Subcutaneous adipose tissue (tissue), 4 donors: ENCODE results near the gene CAMTA2. TPM values are rescaled to one million over a fixed set of nuclear protein-coding genes. Genes with fewer than 3 reads are reported as not detected.

Experiments used
- total RNA-seq, 4 donors: library from RNA; depleted of rRNA; stranded (reverse); fragments of >200 nt; gene quantifications; one replicate each; pipeline ENCODE4 v1.1.0, GENCODE V29; 2016
- TF ChIP-seq, protein P1 (sequence below): fragments of 450-650 bp; IDR thresholded peaks from one replicate; pipeline ENCODE4 v1.5.1; 2016; ENCODE audit warnings: low read depth, mild to moderate bottlenecking, control low read depth, antibody characterized with exemption, moderate library complexity

Gene CAMTA2
- total RNA-seq, 4 donors from 2014 or later, result 11.4 to 21.9 (median 17.5) TPM

DNA sequence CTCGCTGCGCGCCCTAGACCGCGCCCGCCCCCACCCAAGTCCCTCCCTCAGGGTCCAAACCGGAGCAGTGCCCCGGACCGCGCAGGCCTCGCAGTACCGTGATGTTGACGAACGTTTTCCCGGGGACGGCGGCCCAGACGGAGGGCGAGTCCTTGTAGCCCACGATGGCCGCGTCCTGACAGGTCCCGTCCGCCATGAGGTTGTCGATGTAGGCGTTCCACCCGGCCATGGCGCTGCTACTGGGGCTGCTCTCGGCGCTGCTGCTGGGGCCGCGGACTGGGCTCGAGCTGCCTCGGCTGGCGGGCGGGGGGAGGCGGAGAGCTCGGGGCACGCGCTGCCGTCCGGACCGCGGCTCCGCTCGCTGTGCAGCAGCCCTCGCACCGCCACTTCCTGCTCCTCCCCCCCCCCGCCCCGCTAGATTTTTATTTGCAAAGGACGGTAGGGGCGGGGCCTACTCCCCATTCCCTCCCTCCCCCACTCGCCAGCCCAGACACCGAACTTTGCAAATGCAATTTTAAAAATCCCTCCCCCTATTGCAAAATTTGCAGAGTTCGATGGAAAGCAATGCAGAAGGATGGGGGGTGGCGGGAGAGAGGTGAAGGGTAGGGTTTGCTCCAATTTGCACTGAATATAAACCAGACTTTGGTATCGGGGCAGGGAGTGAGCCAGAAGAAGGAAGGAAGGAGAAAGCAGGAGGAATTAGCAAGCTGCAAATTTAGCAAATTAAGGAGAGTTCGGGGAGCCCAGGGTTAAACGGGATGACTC is 39.1 kb downstream of the CAMTA2 start, which contains the start of gene PFN1:
Gene PFN1, minus strand, starts transcription at position 365 of the 765 bp plus-strand sequence. Its CDS starts 136 bp downstream, at position 229.
- TF ChIP-seq, protein P1, sequence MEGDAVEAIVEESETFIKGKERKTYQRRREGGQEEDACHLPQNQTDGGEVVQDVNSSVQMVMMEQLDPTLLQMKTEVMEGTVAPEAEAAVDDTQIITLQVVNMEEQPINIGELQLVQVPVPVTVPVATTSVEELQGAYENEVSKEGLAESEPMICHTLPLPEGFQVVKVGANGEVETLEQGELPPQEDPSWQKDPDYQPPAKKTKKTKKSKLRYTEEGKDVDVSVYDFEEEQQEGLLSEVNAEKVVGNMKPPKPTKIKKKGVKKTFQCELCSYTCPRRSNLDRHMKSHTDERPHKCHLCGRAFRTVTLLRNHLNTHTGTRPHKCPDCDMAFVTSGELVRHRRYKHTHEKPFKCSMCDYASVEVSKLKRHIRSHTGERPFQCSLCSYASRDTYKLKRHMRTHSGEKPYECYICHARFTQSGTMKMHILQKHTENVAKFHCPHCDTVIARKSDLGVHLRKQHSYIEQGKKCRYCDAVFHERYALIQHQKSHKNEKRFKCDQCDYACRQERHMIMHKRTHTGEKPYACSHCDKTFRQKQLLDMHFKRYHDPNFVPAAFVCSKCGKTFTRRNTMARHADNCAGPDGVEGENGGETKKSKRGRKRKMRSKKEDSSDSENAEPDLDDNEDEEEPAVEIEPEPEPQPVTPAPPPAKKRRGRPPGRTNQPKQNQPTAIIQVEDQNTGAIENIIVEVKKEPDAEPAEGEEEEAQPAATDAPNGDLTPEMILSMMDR, result no peak

GRCh38 chr17:4947411-4948165 is 39.9 kb downstream of the CAMTA2 start:
- TF ChIP-seq, protein P1, result no peak

DNA sequence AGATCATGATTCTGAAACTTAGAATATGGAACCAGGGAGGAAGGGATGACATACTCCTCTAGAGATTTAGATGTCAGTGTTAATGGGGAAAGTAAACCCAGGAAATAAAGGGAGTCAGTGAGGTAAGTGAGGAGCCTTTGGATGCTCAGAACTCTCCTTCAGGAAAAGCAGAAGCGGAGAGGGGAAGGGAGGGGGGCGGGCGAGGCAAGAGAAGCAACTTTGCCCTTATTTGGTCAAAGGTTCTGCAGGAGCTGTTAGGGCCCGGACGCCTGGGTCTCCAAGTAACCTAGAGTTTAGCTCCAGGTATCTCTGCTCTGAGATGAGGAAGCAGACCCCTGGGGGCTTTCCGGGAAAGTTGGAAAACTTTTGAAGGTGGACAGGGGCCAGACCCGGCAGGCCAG is 40.5 kb downstream of the CAMTA2 start:
- TF ChIP-seq, protein P1, result no peak

GRCh38 chr17:4946312-4946976 is 41.0 kb downstream of the CAMTA2 start:
- TF ChIP-seq, protein P1, result no peak

- TF ChIP-seq, protein P1, result no peak
Measured at GRCh38 chr17:4945944-4946280, 41.6 kb downstream of the CAMTA2 start.

DNA sequence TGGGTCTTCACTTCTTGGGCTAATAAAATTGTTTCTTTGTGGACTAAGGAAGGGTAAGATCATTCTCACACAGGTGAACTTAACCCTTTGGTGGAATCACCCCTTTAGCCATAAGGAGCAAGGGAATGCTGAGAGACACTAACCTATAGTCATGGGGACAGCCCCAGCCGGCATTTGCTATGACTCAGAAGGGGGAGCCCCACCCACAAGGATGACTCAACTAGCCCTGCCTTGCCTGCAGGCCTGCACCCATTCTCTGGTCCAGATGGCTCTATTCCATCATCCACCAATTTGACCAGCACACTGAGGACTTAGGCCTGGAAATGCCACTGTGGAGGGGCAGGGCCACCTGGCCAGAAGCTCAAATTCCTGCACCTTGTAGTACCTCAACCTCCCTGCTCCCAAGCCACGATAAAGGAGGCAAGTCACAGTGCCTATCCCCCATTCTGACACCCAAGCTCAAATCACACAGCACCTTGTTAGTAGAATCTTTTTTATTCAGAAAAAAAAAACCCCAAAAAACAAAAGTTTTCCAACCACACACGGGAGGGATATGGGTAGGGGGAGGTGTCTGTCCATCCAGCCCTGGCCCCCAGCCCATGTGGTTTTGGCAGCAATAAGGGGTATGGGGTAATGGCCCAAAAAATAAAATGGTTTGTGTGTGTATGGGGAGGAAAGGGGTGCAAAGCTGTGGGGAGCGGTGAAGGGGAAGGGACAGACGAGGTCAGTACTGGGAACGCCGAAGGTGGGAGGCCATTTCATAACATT is 42.1 kb downstream of the CAMTA2 start:
- TF ChIP-seq, protein P1, result no peak
